Measurements from ENCODE around the gene ZBTB9. TPM values are rescaled to one million over a fixed set of nuclear protein-coding genes. Genes with fewer than 3 reads are reported as not detected.

Gene ZBTB9
- polyA plus RNA-seq, 3 donors: 0.42 to 2.0 (median 1.1) TPM

GRCh38 chr6:33415831-33416230, 38.5 kb upstream of the ZBTB9 start:
- no peak for TF ChIP-seq CTCF (IDR thresholded peaks at IDR 0.05)
- H2AFZ ChIP-seq (ENCODE audit: insufficient read depth, low read depth, low read length, poor library complexity, severe bottlenecking): no peak overlapping the region
- H3K79me2 ChIP-seq (ENCODE audit: insufficient read depth, low read length): peaks cover 24% of the 10 kb centered on the region
- Mint-ChIP-seq H3K27me3 (ENCODE audit: low read depth in 3 of 3) (peaks cover 0 to 9% (median 5%) of the 10 kb centered on the region in 3 donors), H3K4me3 (peak overlapping the region in 1 of 2 donors; percentile 44), H3K4me1 (peaks cover 55% of the 10 kb centered on the region), H3K36me3 (peaks cover 41 to 42% of the 10 kb centered on the region in 2 donors), H3K9me3 (peaks cover 0 to 2% (median 0%) of the 10 kb centered on the region in 7 donors), H3K27ac (peak overlapping the region in 5 of 7 donors; percentile 6 to 56 (median 32))
- WGBS (ENCODE audit: insufficient coverage): no CpG with 5 or more reads among the region's 9 CpGs
- H4K20me1 ChIP-seq (ENCODE audit: insufficient read depth, low read length): peaks cover 4% of the 10 kb centered on the region
- H3K27ac ChIP-seq (ENCODE audit: low read depth in 1 of 2, low read length in 2 of 2): no peak overlapping the region
- H3K4me3 ChIP-seq (replicated peaks in 1 of 3; ENCODE audit: low read depth in 2 of 3, low read length in 3 of 3): no peak overlapping the region
- peaks cover 3 to 34% of the 10 kb centered on the region in 2 donors for H3K36me3 ChIP-seq (replicated peaks in 1 of 2; ENCODE audit: control insufficient read depth in 1 of 2, insufficient read depth in 2 of 2, low read length in 2 of 2)
- DNase-seq: no peak
- intact Hi-C loops (cut with micrococcal nuclease): loop anchor here in 1 of 2 donors (5.0 to 10.0 kb wide), 3 partner anchors 36 to 211 kb away; partner anchors contain the start of genes HSD17B8, RING1, RXRB and SLC39A7
- no peaks in the 10 kb centered on the region for H3K27me3 ChIP-seq (ENCODE audit: control insufficient read depth in 2 of 2, insufficient read depth in 2 of 2, low read length in 2 of 2)
- H3K9me3 ChIP-seq (replicated peaks in 1 of 2; ENCODE audit: control insufficient read depth in 1 of 2, insufficient read depth in 1 of 2, low read length in 2 of 2): no peaks in the 10 kb centered on the region
- no peak overlapping the region for H3K9ac ChIP-seq (ENCODE audit: insufficient read depth, low read length, poor library complexity, severe bottlenecking)
- H3K4me2 ChIP-seq (replicated peaks; ENCODE audit: extremely low read depth, low read length, poor library complexity, severe bottlenecking): no peak overlapping the region
- peaks cover 36 to 67% of the 10 kb centered on the region in 2 donors for H3K4me1 ChIP-seq (ENCODE audit: control insufficient read depth in 1 of 2, insufficient read depth in 2 of 2, low read length in 2 of 2)

GRCh38 chr6:33416386-33417127, 37.8 kb upstream of the ZBTB9 start:
- Histone ChIP-seq H3K9ac (ENCODE audit: insufficient read depth, low read length, poor library complexity, severe bottlenecking) (peak overlapping the region; percentile 72), H3K36me3 (replicated peaks in 1 of 2; ENCODE audit: control insufficient read depth in 1 of 2, insufficient read depth in 2 of 2, low read length in 2 of 2) (peaks cover 3 to 34% of the 10 kb centered on the region in 2 donors), H3K27me3 (ENCODE audit: control insufficient read depth in 2 of 2, insufficient read depth in 2 of 2, low read length in 2 of 2) (no peaks in the 10 kb centered on the region), H3K27ac (ENCODE audit: low read depth in 1 of 2, low read length in 2 of 2) (peak overlapping the region in 1 of 2 donors; percentile 97), H3K9me3 (replicated peaks in 1 of 2; ENCODE audit: control insufficient read depth in 1 of 2, insufficient read depth in 1 of 2, low read length in 2 of 2) (no peaks in the 10 kb centered on the region), H4K20me1 (ENCODE audit: insufficient read depth, low read length) (peaks cover 4% of the 10 kb centered on the region), H3K4me2 (replicated peaks; ENCODE audit: extremely low read depth, low read length, poor library complexity, severe bottlenecking) (peak overlapping the region; percentile 84), H3K79me2 (ENCODE audit: insufficient read depth, low read length) (peaks cover 24% of the 10 kb centered on the region), H2AFZ (ENCODE audit: insufficient read depth, low read depth, low read length, poor library complexity, severe bottlenecking) (no peak overlapping the region), H3K4me1 (ENCODE audit: control insufficient read depth in 1 of 2, insufficient read depth in 2 of 2, low read length in 2 of 2) (peaks cover 32 to 61% of the 10 kb centered on the region in 2 donors), H3K4me3 (replicated peaks in 1 of 3; ENCODE audit: low read depth in 2 of 3, low read length in 3 of 3) (peak overlapping the region in 1 of 3 experiments; percentile 84)
- Mint-ChIP-seq H3K4me3 (peak overlapping the region; percentile 86 to 93), H3K36me3 (peaks cover 41 to 42% of the 10 kb centered on the region in 2 donors), H3K9me3 (peaks cover 0 to 2% (median 0%) of the 10 kb centered on the region in 7 donors), H3K27me3 (ENCODE audit: low read depth in 3 of 3) (peaks cover 2 to 16% (median 10%) of the 10 kb centered on the region in 3 donors), H3K4me1 (peaks cover 51% of the 10 kb centered on the region), H3K27ac (peak overlapping the region in 5 of 7 donors; percentile 71 to 96 (median 83))
- intact Hi-C loops (cut with micrococcal nuclease): loop anchor here in 1 of 2 donors (5.0 to 10.0 kb wide), 3 partner anchors 36 to 212 kb away; partner anchors contain the start of genes HSD17B8, RING1, RXRB and SLC39A7
- no peak for TF ChIP-seq CTCF (IDR thresholded peaks at IDR 0.05)
- 83% methylated on average over 4 of the region's 12 CpGs for WGBS (ENCODE audit: insufficient coverage)
- DNase-seq: no peak
